Neuronal stem cell (in vitro differentiated cells): Measurements from ENCODE around the gene SLC25A33.

ENCODE experiments used
- DNase-seq: peaks from one replicate; pipeline ENCODE4 v3.0.0-alpha.2; 2013; ENCODE audit warnings: low spot score
- H2AFZ ChIP-seq: one replicate; pipeline ENCODE4 v1.6.1; 2013; ENCODE audit warnings: mild to moderate bottlenecking, low read length, inconsistent platforms
- H2AK5ac ChIP-seq: 2 replicates; pipeline ENCODE4 v1.6.1; 2013; ENCODE audit warnings: low read depth, mild to moderate bottlenecking, inconsistent platforms, low read length, moderate library complexity, mixed read lengths
- H2BK120ac ChIP-seq: 2 replicates; pipeline ENCODE4 v1.6.1; 2013; ENCODE audit warnings: low read depth, mild to moderate bottlenecking, inconsistent platforms, low read length, moderate library complexity, mixed read lengths
- H2BK12ac ChIP-seq: one replicate; pipeline ENCODE4 v1.6.1; 2013; ENCODE audit warnings: low read length, inconsistent platforms
- H2BK15ac ChIP-seq: 2 replicates; pipeline ENCODE4 v1.6.1; 2013; ENCODE audit warnings: mild to moderate bottlenecking, low read length, inconsistent platforms, mixed read lengths
- H2BK5ac ChIP-seq: one replicate; pipeline ENCODE4 v1.6.1; 2013; ENCODE audit warnings: inconsistent platforms, mild to moderate bottlenecking, low read length, moderate library complexity
- H3K14ac ChIP-seq: one replicate; pipeline ENCODE4 v1.6.1; 2013; ENCODE audit warnings: low read length, inconsistent platforms
- H3K18ac ChIP-seq: 2 replicates; pipeline ENCODE4 v1.6.1; 2013; ENCODE audit warnings: low read length, inconsistent platforms
- H3K23ac ChIP-seq: 2 replicates; pipeline ENCODE4 v1.6.1; 2013; ENCODE audit warnings: low read depth, mild to moderate bottlenecking, mixed read lengths, low read length, inconsistent platforms; ENCODE audit not compliant: poor library complexity
- H3K27ac ChIP-seq: replicated peaks from 3 replicates; pipeline ENCODE4 v1.5.1; 2013; ENCODE audit warnings: low read length, inconsistent platforms
- H3K27me3 ChIP-seq, 3 experiments: 2 replicates each; pipeline ENCODE4 v1.6.1; 2013; ENCODE audit warnings: low read length in 3 of 3, mild to moderate bottlenecking in 2 of 3, inconsistent platforms in 1 of 3, low read depth in 1 of 3, mixed read lengths in 1 of 3, moderate library complexity in 1 of 3; ENCODE audit not compliant: control insufficient read depth in 3 of 3, insufficient read depth in 3 of 3
- H3K36me3 ChIP-seq, 2 donors: replicated peaks in 1 of 2; 2 replicates each; pipeline ENCODE4 v1.6.1; 2013; ENCODE audit warnings: low read length in 2 of 2; ENCODE audit not compliant: control insufficient read depth in 2 of 2, insufficient read depth in 2 of 2
- H3K4ac ChIP-seq: 2 replicates; pipeline ENCODE4 v1.6.1; 2013; ENCODE audit warnings: inconsistent platforms, mild to moderate bottlenecking, low read length, moderate library complexity
- H3K4me1 ChIP-seq, 2 donors: 1 replicate in 1 of 2; 2 replicates in 1 of 2; pipeline ENCODE4 v1.6.1; 2013; ENCODE audit warnings: low read length in 2 of 2, low read depth in 1 of 2; ENCODE audit not compliant: control insufficient read depth in 2 of 2, insufficient read depth in 1 of 2
- H3K4me2 ChIP-seq: one replicate; pipeline ENCODE4 v1.6.1; 2013; ENCODE audit warnings: mild to moderate bottlenecking, low read length, inconsistent platforms; ENCODE audit not compliant: insufficient read depth, poor library complexity, severe bottlenecking
- H3K4me3 ChIP-seq, 2 donors: 2 replicates each; pipeline ENCODE4 v1.5.1; 2013; ENCODE audit warnings: low read length in 2 of 2, mild to moderate bottlenecking in 2 of 2, inconsistent platforms in 1 of 2, moderate library complexity in 1 of 2
- H3K79me1 ChIP-seq: one replicate; pipeline ENCODE4 v1.6.1; 2013; ENCODE audit warnings: low read depth, mild to moderate bottlenecking, inconsistent platforms, low read length, moderate library complexity
- H3K9ac ChIP-seq: one replicate; pipeline ENCODE4 v1.6.1; 2013; ENCODE audit warnings: mild to moderate bottlenecking, low read depth, low read length, inconsistent platforms; ENCODE audit not compliant: poor library complexity
- H3K9me3 ChIP-seq, 2 donors: replicated peaks in 1 of 2; 2 replicates each; pipeline versions ENCODE3 to v1.6.1; 2013; ENCODE audit warnings: low read length in 2 of 2, mild to moderate bottlenecking in 2 of 2, inconsistent platforms in 1 of 2, low read depth in 1 of 2, mixed read lengths in 1 of 2, moderate library complexity in 1 of 2; ENCODE audit not compliant: control insufficient read depth in 2 of 2, insufficient read depth in 1 of 2
- H4K8ac ChIP-seq: one replicate; pipeline ENCODE4 v1.6.1; 2013; ENCODE audit warnings: low read depth, mild to moderate bottlenecking, inconsistent platforms, low read length, moderate library complexity
- H4K91ac ChIP-seq: one replicate; pipeline ENCODE4 v1.6.1; 2013; ENCODE audit warnings: low read length, low read depth, mild to moderate bottlenecking, inconsistent platforms; ENCODE audit not compliant: poor library complexity
- whole genome bisulfite sequencing, 2 donors: extraction: QIAGEN DNeasy Blood & Tissue Kit; methylation state at CpG; one replicate each; pipeline ENCODE4 v1.1.7; 2013; ENCODE audit warnings: missing lambda C conversion rate in 2 of 2, mixed read lengths in 1 of 2; ENCODE audit not compliant: insufficient read length in 2 of 2, insufficient replicate concordance in 1 of 2; ENCODE audit errors: extremely low coverage in 2 of 2; 5-methylcytosine and 5-hydroxymethylcytosine counted together

Gene SLC25A33

DNA sequence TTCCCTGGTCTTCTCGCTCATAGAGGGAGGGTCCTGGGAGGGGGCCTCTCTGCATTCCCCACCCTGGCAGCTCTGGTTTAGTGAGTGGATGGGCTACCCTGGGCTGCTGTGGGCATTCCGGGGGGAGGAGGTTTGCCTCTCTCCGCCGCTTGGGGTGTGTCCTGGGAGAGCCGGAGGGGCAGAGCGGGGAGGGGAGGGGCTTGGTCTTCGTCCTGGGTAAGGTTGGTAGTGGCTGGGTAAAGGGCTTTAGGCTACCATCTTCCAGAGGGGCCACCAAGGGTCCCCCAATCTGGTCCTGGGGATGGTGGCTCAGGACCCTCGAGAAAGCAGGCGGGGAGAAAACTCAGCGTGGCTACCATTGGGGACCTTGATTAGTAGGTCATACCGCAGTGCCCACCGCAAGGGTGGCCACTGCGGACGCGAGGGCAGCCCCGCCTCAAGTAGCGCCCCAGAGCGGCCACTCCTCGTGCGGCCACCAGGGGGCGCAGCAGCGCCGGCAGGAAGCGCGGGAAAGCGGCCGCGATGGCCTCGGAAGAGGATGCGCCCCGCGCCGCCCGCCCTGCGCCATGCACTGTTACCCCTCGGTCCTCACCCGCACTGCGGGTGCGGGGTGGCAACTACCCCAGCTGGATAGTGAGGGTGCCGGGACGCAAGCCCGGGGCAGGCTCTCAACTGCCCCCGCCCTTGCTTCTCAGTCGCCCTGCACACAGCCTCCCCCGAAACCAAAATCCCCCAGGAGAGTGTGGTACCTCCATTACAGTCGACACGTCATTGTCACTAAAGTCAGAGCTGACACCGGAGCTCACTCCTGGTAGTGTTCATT lies 44.1 kb upstream of the SLC25A33 start:
- H3K27ac ChIP-seq: no peak overlapping the region
- peak overlapping the region; percentile 53 for H3K9ac ChIP-seq
- no peak overlapping the region for H2BK120ac ChIP-seq
- H4K8ac ChIP-seq: no peak overlapping the region
- no peaks in the 10 kb centered on the region for H3K36me3 ChIP-seq
- H3K18ac ChIP-seq: peak overlapping the region; percentile 78
- no peak overlapping the region for H3K14ac ChIP-seq
- H3K4me1 ChIP-seq: peaks cover 0 to 2% of the 10 kb centered on the region in 2 donors
- WGBS, 2 donors: no CpG with 5 or more reads among the region's 48 CpGs
- H2AFZ ChIP-seq: peak overlapping the region; percentile 89
- H3K9me3 ChIP-seq: no peaks in the 10 kb centered on the region
- H3K27me3 ChIP-seq: peaks cover 0 to 8% (median 5%) of the 10 kb centered on the region in 3 experiments
- peak; percentile 68 for DNase-seq
- H3K4me3 ChIP-seq: peak overlapping the region in 1 of 2 donors; percentile 64
- no peak overlapping the region for H4K91ac ChIP-seq
- H3K23ac ChIP-seq: no peak overlapping the region
- H3K4me2 ChIP-seq: peak overlapping the region; percentile 58
- no peak overlapping the region for H2BK5ac ChIP-seq
- no peak overlapping the region for H3K4ac ChIP-seq
- no peaks in the 10 kb centered on the region for H3K79me1 ChIP-seq
- H2BK12ac ChIP-seq: no peak overlapping the region
- no peak overlapping the region for H2AK5ac ChIP-seq
- H2BK15ac ChIP-seq: no peak overlapping the region

DNA sequence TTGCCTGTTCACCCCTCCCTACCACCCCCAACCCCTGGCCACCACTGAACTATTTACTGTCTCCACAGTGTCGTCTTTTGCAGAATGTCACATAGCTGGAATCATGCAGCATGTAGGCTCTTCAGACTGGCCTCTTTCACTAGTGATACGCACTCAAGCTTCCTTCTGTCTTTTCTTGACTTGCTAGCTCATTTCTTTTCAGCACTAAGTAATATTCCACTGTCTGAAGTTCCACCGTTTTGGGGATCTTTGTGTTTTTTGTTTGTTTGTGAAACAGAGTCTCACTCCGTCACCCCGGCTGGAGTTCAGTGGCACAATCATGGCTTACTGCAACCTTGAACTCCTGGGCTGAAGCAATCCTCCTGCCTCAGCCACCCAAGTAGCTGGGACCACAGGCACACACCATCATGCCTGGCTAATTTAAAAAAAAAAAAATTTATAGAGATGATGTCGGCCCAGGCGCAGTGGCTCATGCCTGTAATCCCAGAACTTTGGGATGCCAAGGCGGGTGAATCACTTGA lies 43.4 kb upstream of the SLC25A33 start:
- no peak for DNase-seq
- peaks cover 0 to 2% of the 10 kb centered on the region in 2 donors for H3K4me1 ChIP-seq
- WGBS, 2 donors: no CpG with 5 or more reads among the region's 8 CpGs

DNA sequence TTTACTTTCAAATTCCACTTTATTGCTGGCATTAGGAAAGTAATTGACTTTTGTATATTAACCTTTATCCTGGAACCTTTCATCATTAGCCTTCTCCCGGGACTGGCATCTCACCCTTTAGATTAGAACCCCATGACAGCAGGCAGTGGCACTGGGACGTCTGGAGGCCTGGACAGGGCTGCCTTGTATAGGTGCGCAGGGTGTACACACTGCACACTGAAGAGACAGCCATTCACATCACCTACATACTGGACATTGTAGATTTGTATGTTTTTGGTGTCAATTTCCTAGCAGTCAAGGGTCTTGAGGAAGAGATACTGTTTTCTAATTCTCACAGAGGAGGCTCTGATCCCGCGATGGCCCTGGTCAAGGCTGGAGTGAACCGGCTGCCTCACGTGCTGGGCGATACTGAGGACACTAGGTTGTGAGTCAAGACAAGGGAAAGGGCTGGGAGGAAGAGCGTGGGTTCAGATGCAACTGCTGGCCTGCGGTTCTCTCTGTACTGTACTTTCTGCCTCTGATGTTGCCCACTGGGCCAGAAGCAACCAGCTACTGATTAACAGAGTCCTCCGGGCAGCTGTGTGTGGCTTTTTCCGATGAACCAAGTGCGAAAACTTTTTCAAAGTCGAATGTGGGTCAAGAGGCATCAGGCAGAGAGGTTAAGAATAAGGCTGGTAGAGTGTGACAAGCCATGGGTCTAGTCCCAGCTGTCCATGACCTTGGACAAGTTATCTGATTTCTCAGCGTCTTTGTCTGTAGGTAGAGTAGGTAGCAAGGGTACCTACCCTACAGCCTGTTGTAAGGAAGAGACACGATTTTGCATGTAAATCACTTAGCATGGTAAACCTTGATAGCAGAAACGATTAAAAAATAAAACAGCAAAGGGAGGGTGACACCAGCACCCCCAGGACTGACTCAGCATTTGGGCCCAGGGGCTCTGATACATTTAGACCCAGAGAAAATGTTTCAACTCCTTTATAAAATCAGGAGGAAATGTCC lies 38.2 kb upstream of the SLC25A33 start:
- Histone ChIP-seq H3K27ac (no peak overlapping the region), H3K18ac (no peak overlapping the region), H2AK5ac (no peak overlapping the region), H3K36me3 (no peaks in the 10 kb centered on the region), H4K91ac (no peak overlapping the region), H2BK5ac (no peak overlapping the region), H2AFZ (no peak overlapping the region), H2BK12ac (no peak overlapping the region), H3K4me2 (no peak overlapping the region), H3K23ac (no peak overlapping the region), H3K4me3 (no peak overlapping the region), H4K8ac (no peak overlapping the region), H2BK120ac (no peak overlapping the region), H2BK15ac (no peak overlapping the region), H3K4me1 (no peaks in the 10 kb centered on the region), H3K4ac (no peak overlapping the region), H3K27me3 (peaks cover 0 to 4% (median 0%) of the 10 kb centered on the region in 3 experiments), H3K79me1 (no peaks in the 10 kb centered on the region), H3K9ac (no peak overlapping the region), H3K14ac (no peak overlapping the region), H3K9me3 (no peaks in the 10 kb centered on the region)
- DNase-seq: no peak
- WGBS, 2 donors: no CpG with 5 or more reads among the region's 17 CpGs

More for the DNA sequence above, 43.4 kb upstream of the SLC25A33 start:
- Histone ChIP-seq H4K91ac (no peak overlapping the region), H2AFZ (peak overlapping the region; percentile 89), H2BK12ac (no peak overlapping the region), H3K9ac (no peak overlapping the region), H2AK5ac (no peak overlapping the region), H3K27ac (no peak overlapping the region), H2BK5ac (no peak overlapping the region), H3K4ac (no peak overlapping the region), H3K4me2 (no peak overlapping the region), H3K27me3 (peaks cover 0 to 8% (median 5%) of the 10 kb centered on the region in 3 experiments), H3K36me3 (no peaks in the 10 kb centered on the region), H2BK120ac (no peak overlapping the region), H3K9me3 (no peaks in the 10 kb centered on the region), H3K14ac (no peak overlapping the region), H3K79me1 (no peaks in the 10 kb centered on the region), H3K18ac (no peak overlapping the region), H4K8ac (no peak overlapping the region), H2BK15ac (no peak overlapping the region), H3K4me3 (no peak overlapping the region), H3K23ac (no peak overlapping the region)
